ENCODE results near the gene CHST11.

The CHST11 gene

GRCh38 chr12:104659058-104659457, 202.3 kb downstream of the CHST11 start:
- no peak for DNase-seq

GRCh38 chr12:104662203-104662602, 205.5 kb downstream of the CHST11 start:
- no peak for DNase-seq

- DNase-seq = no peak
These were observed 206.2 kb downstream of the CHST11 start for GRCh38 chr12:104662908-104663307.

GRCh38 chr12:104664351-104664750, 207.6 kb downstream of the CHST11 start:
- no peak for DNase-seq

- no peak for DNase-seq
These were observed 208.5 kb downstream of the CHST11 start for GRCh38 chr12:104665296-104665695.

DNA sequence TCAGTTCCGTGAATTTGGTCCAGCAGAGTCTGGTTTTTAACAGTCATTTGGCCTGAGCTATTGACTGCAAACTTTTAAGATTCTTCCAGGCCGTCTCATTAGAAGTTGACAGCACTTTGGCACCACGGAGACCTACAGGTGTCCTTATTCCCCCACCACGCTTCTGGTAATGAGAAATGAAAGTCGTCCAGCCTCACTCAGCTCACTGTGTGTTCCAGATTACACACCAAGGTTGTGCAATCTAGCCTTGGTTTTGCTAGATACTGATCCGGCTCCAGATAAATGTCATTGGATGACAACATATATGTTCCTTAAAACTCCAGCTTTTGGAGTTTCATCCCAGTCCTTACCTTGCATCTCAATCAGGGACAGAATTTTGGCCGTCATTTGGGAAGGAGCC, 210.4 kb downstream of the CHST11 start:
- DNase-seq = no peak

DNA sequence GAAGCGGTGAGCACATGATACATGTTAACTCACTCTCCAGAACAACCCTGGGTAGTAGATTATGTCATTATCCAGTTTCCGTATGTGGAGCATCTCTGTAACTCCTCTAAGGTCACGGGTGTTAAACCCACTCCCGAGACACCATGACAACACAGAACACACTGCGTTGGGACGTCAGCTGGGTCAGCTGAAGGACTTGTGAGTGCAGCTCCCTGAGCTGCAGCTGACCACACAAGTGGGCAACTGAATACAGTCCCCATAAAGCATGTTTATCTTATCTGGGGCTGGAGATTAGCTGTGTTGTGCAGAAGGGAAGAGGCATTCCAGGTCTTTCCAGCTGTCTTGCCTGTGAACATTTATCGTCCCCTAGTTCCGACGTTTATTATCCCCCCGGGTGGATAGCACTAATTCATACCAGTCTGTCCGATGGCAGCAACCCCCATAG, 211.5 kb downstream of the CHST11 start:
- no peak for DNase-seq

DNA sequence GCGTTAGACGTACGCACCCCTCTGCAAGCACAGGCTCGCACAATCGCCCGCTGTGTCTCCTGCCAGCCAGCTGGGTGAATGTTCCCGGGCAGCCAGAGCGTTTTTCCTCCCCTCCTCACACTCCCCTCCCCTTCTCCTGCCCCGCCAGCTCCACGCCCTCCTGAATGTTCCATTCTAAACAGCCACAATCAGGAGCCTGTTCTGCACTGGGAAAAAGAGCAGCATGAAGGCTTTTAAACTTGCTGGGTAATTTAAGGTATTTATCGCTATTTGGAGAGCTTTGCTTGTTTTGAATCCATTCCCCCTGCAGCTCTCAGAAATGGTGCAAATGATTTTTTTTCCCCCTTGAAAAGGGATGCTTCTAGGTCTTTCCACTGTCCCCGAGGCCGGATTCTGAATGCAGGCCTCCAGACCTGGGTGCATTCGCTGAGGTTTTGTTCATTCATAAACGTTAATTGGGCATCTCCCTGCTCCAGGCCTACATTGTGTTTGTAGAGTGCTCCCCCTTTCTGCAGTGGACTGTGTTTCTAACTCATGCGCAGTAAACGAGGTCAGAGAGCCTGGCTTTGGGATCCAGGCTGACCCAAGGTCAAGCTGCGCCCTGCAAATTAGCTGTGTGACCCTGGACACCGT, 212.5 kb downstream of the CHST11 start:
- DNase-seq = peak; percentile 83 to 92

DNA sequence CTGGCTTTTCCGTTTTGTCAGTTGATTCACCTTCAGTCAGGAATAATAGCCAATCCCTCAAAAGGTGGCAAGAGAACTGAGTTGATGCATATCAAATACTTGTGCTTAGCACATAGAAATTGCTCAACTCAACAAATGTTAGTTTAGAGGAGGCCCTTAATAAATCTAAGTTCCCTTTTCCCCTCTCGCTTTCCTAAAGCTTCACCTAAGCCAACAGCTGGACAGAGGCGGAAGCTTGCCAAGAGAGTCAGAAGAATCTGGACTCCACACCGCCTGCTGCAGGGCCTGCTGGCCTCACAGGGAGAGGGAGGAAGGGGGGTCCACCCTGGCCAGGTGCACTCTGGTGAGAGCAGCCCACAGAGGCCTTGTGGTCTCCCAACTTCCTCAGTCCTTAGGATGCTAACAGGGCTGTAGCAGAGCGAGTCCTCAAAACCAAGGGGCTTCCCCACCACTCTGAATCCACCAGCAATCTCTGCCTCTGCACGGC, 213.1 kb downstream of the CHST11 start:
- DNase-seq = no peak

- no peak for DNase-seq
These were observed 214.0 kb downstream of the CHST11 start for GRCh38 chr12:104670439-104671408.

DNA sequence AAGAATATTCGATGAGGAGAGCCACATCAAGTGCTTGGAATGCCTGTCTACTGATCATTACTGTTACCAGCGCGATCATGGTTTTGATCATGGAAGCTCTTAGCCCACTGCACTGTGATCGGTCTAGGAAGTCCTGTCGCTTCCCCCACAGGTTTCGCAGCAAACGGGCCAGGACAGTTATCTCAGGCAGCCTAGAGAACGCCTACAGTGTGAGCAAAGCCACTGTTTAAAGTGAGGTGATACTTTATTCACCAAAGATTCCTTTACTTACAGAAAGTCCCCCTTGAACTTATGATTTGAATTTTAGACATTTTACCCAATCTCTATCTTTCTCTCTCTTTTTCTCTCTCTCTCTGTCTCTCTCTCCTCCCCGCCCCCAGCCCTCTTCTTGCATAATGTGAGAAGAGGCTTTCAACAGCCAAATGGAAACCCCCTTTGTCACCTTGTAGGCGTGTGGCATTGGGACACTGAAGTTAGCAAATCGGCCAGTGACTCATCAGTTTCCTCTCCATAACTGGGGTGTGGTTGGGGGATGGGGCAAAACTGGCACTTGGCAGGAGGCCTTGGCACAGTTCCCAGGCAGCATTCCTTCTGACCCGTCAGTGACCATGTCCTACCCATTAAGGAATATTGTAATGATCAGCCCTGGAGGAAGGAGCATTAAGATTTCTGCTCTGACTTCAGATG, 214.8 kb downstream of the CHST11 start:
- DNase-seq = peak in 1 of 2 donors; percentile 45

DNA sequence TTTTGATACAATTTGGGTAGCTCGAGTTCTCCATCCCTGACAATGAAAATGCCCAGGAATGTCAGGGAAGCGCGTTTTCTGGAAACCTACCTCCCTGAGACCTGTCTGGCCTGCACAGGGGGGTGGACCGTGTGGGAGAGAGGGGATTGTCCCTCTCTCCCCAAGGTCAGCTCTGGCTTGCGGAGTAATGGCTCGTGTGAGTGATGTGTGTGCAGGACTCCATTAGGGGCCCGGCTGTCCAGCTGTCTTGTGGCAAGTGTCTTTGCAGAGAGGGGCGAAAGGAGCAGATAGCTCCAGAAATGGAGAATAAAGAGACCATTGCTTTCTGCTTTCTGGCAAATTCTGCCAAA, 215.3 kb downstream of the CHST11 start:
- DNase-seq = no peak

DNA sequence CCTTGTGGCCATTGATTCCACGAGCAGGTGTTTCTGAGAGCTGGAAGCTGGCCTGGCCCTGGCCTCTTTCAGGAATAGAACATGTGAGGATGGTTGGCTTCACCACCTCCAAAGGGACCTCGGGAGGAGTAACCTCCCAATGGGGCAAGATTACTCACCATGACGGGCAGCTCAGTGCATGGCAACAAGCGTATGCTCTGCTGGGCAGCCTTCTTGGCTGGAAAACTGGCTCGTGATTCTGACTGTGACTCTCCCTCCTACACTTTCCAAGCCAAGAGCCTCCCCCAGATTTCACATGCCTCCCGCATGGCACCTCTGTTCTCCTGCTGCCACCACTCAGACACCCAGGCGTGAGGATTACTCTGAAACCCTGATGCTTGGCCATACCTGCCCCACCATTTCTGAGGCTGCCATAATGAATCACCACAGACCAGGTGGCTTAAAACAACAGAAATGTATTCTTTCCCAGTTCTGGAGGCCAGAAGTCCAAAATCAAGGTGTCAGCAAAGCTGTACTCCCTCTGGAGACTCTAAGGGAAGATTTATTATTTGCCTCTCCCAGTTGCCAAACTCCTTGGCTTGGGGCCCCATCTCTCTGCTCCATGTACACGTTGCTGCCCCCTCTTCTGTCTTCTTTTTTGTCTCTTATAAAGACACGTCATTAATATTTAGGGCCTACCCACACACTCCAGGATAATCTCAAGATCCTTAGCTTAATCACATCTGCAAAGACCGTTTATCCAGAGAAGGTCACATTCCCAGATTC, 215.9 kb downstream of the CHST11 start:
- no peak for DNase-seq

DNA sequence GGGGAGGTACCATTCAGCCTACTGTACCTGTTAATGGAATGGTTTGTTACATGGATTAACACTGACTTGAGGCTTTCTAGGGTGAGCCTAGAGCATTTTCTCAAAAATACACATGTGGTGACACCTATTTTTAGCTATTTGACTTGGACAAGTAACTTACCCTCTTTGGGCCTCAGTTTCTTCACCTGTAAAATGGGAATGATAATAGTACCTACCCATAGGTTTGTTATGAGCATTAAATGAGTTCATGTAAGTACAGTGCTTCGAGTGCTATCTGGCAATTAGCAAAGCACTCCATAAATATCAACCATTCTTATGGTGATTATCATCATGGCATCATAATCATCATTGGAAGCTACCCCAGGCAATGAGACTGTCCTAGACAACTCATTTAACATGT, 216.5 kb downstream of the CHST11 start:
- no peak for DNase-seq

- DNase-seq = no peak
These were observed 217.1 kb downstream of the CHST11 start for GRCh38 chr12:104673696-104674482.

- DNase-seq = no peak
These were observed 219.9 kb downstream of the CHST11 start for GRCh38 chr12:104676636-104677035.

DNA sequence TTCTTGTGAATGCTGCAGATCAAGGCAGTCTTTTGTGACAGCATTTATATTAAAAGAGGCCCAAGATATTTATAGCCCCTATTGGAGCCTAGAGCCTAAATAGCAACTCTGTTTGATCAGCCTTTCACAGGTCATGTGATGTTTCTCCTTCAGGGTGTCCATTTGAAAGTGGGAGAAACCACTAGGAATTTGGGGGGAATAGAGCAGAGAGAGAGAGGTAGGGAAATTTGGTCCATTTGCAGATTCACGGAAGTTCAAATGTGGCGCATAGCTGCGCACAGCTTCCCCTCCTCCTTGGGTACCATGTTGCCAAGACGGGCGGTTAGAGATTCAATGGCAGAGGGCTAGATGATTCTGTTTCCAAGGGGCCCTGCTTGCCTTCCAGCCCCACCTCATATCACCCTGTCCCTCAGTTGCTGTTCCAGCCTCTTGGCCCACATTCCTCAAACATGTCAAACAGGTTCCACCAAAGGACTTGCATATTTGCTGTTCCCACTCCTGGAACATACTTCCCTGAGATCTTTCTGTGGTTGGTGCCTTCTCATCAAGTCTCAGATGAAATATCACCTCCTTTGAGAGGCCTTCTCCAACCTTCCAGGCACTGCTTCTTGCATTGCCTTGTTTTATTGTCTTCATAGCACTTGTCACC, 220.8 kb downstream of the CHST11 start:
- DNase-seq = no peak

DNA sequence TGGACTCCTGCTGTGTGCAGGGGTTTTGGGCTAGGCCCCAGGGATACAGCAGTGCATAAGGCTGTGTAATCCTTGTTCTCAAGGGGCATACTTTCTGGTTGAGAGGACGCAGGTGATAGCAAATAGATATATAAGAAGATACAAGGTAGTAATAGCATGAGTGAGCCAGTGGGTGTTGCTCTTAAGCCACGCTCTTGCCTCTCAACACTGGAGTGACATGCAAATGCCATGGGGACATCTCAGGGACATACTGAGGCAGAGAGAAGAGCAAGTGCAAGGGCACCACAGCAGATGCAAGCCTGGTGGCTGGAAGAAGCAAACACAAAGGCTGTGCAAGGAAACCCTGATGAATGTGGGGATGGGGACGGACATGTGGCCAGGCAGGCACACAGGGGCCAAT, 223.3 kb downstream of the CHST11 start:
- DNase-seq = no peak

DNA sequence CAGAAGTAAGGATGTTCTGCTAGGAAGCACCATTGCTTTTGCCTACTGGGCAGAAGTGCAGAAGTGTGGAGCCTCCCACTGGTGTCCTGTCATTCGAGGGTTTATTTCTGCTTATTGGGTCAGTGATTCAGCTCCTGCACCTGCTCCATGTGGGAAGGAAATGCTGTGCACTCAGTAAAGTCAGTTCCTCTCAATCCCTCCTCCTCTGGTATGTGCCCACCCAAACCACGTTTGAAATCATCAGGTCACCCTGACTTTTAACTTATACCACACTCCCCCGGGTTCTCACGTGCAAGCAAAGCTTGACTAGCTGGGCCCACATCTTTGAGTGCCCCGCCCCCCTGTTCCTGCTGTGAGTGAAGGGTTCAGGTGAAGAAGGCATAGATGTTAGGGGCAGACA, 223.7 kb downstream of the CHST11 start:
- no peak for DNase-seq

DNA sequence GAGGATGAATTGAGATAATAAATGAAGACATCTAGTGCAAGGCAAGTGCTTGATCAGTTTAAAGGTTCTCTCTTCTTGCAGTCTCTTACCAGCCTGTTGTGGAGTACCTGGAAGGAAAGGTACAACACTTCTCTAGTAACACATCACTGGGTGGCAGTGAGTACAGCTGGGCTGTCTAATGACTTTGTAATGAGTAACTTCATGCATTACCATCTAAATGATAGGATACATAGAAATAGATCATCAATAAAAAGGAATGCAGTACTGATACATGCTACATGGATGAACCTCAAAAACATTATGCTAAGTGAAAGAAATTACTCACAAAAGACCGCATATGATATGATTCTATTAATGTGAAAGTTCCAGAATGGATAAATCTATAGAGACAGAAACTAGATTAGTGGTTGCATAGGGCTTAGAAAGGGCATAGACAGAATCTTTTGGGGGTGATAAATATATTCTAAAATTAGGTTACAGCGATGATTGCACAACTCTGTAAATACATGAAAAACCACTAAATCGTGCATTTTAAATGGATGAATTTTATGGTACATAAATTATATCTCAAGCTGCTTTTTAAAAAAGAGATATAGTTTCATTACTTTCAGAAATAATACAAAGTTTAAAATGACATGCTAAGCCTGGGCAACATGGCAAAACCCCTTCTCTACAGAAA, 224.4 kb downstream of the CHST11 start:
- no peak for DNase-seq

Measured in hippocampal formation (tissue), 2 donors.